ENCODE results near the gene GALNTL6.

The GALNTL6 gene

GRCh38 chr4:172188248-172188988 lies 375.2 kb downstream of the GALNTL6 start:
- DNase-seq (ENCODE audit: low read depth in 3 of 3, low spot score in 1 of 3), result no peak

GRCh38 chr4:172202480-172203076 lies 389.4 kb downstream of the GALNTL6 start:
- DNase-seq (ENCODE audit: low read depth in 3 of 3, low spot score in 1 of 3), result no peak

GRCh38 chr4:172207258-172207657 lies 394.1 kb downstream of the GALNTL6 start:
- no peak for DNase-seq (ENCODE audit: low read depth in 3 of 3, low spot score in 1 of 3)

- DNase-seq (ENCODE audit: low read depth in 3 of 3, low spot score in 1 of 3), result no peak
Measured at GRCh38 chr4:172207886-172208285, 394.7 kb downstream of the GALNTL6 start.

DNA sequence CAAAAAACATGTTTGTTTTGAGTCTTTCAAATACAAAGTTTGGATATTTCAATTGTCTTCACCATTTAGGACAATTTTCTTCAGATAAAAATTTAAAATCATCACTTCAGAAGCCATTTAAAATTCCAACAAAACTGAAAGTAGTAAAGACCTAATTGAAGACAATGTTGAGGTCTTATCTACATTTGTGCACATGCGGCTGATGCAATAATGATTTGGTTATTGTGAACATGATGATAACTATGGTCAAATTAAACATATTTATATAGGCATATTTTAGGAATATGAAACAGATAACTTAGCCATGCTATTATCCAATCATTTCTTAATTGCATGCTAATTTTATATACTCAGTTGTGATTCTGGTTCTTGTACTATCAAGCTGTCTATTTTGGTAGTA lies 407.5 kb downstream of the GALNTL6 start:
- DNase-seq (ENCODE audit: low read depth in 3 of 3, low spot score in 1 of 3), result no peak

DNA sequence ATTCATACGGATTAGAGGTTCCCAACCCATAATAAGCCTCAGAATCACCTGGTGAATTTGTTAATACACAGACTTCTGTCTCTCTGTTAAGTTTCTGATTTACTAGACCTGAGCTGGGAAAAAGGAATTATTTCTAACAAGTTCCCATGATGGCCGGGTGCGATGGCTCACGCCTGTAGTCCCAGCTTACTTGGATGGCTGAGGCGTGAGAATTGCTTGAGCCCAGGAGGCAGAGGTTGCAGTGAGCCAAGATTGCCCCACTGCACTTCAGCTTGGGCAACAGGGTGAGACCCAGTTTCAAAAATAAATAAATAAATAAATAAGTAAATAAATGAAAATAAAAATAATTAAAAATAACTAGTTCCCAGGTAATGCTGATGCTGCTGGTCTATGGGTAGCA lies 412.3 kb downstream of the GALNTL6 start:
- DNase-seq (ENCODE audit: low read depth in 3 of 3, low spot score in 1 of 3), result no peak

- DNase-seq (ENCODE audit: low read depth in 3 of 3, low spot score in 1 of 3), result no peak
Measured at GRCh38 chr4:172232966-172233365, 419.8 kb downstream of the GALNTL6 start.

DNA sequence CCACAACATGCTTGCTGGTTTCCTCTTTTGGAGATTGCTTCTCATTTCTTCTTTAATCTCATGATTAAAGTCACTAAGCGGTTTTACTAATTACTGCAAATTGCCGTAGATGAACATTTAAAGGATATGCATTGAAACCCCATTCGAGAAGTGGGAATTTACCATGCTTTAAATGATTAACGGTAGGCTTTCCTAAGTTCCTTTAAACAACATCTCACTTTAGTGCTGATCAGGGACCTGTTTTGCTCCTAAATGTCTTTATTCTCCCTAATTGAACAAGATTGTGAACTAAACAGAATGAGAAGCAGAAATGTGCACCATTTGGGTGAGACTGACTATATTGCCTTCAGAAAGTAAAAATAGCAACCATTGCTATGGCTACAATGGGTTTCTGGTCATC lies 430.3 kb downstream of the GALNTL6 start:
- no peak for DNase-seq (ENCODE audit: low read depth in 3 of 3, low spot score in 1 of 3)

DNA sequence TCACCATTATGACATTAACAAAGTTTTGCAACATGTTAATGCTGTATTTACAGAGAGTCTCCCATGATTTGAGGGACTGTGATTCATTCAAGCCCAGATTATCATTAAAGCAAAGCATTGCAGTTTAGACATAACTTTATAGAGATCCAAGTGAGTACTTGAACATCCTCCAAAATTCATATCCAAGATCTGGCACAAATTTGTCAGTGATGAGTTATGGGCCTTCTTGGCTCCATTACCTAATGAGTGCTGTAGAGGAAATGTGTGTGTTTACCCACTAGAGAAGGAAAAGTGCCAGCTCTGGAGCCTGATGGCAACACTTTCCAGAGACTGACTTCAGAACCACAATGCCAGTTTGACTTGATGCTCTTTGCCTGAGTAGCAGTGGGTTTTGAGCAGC lies 432.3 kb downstream of the GALNTL6 start:
- DNase-seq (ENCODE audit: low read depth in 3 of 3, low spot score in 1 of 3), result no peak

- no peak for DNase-seq (ENCODE audit: low read depth in 3 of 3, low spot score in 1 of 3)
Measured at GRCh38 chr4:172253409-172253808, 440.2 kb downstream of the GALNTL6 start.

GRCh38 chr4:172256820-172257219 lies 443.6 kb downstream of the GALNTL6 start:
- no peak for DNase-seq (ENCODE audit: low read depth in 3 of 3, low spot score in 1 of 3)

DNA sequence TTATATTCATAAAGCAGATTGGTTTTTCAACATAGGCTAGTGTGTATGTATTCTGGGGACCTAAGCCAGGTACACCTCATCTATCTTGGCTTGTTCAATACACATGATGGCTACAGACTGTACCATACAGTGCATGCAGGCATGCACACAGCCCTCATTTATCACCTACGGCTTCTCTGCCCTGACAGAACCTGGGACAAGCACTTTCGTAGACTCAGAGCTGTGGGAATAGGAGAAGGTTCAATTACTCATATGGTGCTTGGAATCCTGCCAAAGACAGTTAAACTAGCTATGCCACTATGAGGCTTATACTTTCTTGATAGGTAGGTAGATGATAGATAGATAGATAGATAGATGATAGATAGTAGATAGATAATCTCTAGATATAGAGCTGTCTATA lies 457.2 kb downstream of the GALNTL6 start:
- no peak for DNase-seq (ENCODE audit: low read depth in 3 of 3, low spot score in 1 of 3)

DNA sequence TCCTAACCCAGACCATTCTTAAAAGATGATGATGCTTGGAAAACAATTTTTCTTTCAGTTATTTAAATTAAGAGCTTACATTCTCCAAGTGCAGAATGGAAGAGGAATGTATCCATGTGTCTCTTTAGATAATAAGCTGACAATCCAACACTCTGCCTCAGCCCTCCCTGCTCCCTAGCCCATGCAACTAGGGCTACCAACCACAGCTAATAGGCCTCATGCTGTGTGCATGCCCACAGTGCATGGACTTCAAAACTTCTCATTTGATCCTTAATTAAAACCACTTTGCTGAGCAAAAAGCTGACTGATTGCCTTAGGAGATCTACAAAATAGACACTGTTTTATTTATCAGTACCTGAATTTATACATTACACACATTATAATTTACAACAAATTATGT lies 473.9 kb downstream of the GALNTL6 start:
- DNase-seq (ENCODE audit: low read depth in 3 of 3, low spot score in 1 of 3), result no peak

DNA sequence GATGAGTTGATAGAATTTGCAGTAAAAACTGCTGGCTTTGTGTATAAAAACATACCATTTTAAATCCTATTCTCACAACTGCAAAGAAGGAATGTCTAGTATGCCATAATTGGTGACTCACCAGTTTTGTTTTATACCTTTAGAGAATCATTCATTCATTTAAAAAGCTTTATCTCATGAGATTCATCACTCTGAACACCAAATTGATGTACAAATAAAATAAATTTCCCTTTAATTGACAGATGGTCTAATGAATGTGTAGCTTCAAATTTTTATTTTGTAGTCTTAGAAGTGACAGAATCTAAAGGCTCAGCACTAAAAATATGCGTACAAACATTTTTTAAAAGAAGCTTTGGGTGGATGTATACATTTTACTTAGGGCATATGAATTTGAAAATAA lies 492.5 kb downstream of the GALNTL6 start:
- no peak for DNase-seq (ENCODE audit: low read depth in 3 of 3, low spot score in 1 of 3)

DNA sequence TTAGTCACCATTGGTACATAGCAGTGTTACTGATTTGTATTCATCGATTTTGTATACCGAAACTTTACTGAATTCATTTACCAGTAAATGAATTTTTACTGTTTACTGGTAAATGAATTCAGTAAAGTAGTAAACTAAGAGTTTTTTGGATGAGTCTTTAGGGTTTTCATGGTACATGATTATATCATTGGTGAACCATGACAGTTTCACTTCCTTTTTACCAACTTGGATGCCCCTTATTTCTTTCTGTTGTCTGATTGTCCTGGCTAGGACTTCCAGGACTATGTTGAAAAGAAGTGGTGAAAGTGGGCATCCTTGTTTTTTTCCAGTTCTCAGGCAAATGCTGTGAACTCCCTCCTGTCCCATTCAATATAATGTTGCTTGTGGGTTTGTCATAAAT lies 494.9 kb downstream of the GALNTL6 start:
- DNase-seq (ENCODE audit: low read depth in 3 of 3, low spot score in 1 of 3), result no peak

- no peak for DNase-seq (ENCODE audit: low read depth in 3 of 3, low spot score in 1 of 3)
Measured at GRCh38 chr4:172311682-172312081, 498.5 kb downstream of the GALNTL6 start.

DNA sequence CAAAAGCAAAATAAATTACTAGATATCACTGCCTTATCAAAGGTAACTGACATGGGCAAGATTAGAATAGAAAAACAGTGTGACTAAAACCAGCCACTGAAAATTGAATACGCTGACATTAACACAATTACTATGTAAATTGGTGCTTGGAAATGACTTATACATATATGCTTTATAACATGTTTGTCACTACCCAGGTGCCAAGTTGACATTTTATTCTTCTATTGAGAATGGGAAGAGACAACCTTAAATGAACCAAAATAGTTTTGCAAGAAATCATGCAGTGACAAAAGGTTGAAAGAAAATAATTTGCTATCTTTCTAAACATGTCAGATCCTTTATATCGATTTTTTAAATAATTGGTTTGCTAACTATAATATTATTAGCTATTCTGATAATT lies 510.1 kb downstream of the GALNTL6 start:
- no peak for DNase-seq (ENCODE audit: low read depth in 3 of 3, low spot score in 1 of 3)

DNA sequence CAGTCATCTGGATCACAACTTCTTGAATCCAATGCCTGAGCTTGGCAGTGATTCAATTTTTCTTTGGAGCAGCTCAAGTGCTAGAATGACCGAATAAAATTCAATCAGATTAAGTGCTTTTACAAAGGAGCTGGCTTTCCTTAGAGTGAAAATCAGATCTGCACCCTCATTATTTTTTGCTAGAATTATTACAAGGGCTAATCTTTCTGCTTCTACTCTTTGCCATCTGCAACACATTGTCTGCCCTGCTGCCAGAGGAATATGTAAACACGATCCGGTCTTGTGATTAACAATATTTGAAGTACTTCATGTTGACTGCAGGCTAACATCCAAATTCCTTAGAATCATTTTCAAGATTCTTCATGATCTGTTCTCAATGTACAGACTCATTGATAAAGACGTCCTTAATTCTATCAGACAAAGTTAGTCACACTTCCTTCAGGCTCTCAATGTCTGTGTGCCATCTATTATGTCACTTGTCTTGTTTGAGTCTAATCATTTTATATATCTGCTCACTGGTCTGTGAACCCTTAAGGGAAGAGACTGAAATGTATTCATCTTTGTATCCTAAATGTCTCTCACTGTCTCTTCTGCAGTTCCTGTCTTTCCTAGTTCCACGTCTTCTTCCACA lies 531.2 kb downstream of the GALNTL6 start:
- no peak for DNase-seq (ENCODE audit: low read depth in 3 of 3, low spot score in 1 of 3)

DNA sequence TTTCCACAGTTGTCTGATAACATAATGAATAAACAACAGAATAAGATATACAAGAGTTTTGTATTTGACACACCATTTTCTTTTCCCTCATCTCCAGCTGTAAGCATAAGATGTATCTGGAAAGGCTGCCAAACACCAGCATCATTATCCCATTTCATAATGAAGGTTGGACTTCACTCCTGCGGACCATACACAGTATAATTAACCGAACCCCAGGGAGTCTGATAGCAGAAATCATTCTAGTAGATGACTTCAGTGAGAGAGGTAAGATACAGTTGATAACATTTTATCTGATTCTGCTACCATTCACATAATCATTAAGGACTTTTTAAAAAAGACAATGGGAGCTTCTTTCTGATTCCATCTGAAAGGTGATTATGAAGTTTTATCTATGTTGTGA lies 535.2 kb downstream of the GALNTL6 start:
- DNase-seq (ENCODE audit: low read depth in 3 of 3, low spot score in 1 of 3), result no peak

DNA sequence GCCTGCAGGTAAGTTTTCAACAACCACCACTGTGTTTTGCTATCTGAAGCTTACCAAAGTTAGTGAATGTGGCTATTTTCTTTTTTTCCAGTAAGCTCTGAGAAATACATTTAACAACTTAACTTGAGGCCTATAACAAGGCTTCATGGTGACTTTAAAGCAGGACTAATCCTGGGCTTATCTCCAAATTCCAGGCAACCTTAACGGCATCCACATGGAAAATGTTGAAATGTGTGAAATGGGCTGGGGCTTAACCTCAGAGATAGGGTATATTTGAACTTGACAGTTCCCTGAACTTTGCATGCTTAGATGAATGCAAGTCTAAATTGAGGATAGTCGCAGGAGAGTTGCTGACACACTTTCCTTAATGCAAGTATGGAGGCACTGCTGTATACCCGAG lies 539.2 kb downstream of the GALNTL6 start:
- no peak for DNase-seq (ENCODE audit: low read depth in 3 of 3, low spot score in 1 of 3)

DNA sequence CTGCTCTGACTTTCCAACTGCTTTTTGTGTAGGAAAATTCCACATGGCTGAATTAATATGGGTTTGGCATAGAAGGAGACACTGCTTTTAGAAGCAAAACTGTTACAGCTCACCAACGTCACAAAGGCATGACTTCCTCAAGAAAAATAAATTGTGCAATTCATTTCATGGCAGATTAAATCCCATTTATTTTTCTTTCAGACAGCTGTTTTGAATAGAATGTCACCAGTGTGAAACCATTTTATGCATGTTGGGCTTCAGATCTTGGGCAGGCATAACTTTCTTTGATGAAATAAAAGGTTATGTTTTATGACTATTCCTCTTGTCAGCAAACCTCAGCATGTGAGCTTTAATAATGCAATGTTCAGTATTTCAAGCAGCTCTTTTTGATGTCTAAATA lies 542.8 kb downstream of the GALNTL6 start:
- no peak for DNase-seq (ENCODE audit: low read depth in 3 of 3, low spot score in 1 of 3)

GRCh38 chr4:172357006-172357540 lies 543.9 kb downstream of the GALNTL6 start:
- no peak for DNase-seq (ENCODE audit: low read depth in 3 of 3, low spot score in 1 of 3)

All from stimulated activated CD4-positive, alpha-beta T cell treated with anti-CD3 and anti-CD28 coated beads, TNF-alpha, amount 100 ng/mL, for 1 hour (primary cell).